Upper lobe of right lung (tissue), 1 donor: ENCODE results near the gene OFD1. TPM values are rescaled to one million over a fixed set of nuclear protein-coding genes. Genes with fewer than 3 reads are reported as not detected.
A peak's percentile ranks its signal among the peaks of the same experiment; 100 is the strongest.

Source experiments
- ATAC-seq: fragments of 200-7000 bp; cut with Tn5 transposase; one replicate; pipeline ENCODE4 v1.9.1; 2020; ENCODE audit warnings: mild to moderate bottlenecking, moderate library complexity
- DNase-seq: peaks from one replicate; pipeline ENCODE4 v3.0.0-alpha.2; 2020
- H3K27ac ChIP-seq: fragments of 200-600 bp; one replicate; pipeline ENCODE4 v1.8.0; 2022
- H3K27me3 ChIP-seq: fragments of 200-600 bp; one replicate; pipeline ENCODE4 v1.8.0; 2022; ENCODE audit warnings: mild to moderate bottlenecking
- H3K36me3 ChIP-seq: fragments of 200-600 bp; one replicate; pipeline ENCODE4 v1.8.0; 2022
- H3K4me1 ChIP-seq: fragments of 200-600 bp; one replicate; pipeline ENCODE4 v1.8.0; 2022
- H3K4me3 ChIP-seq: fragments of 200-600 bp; one replicate; pipeline ENCODE4 v1.8.0; 2022; ENCODE audit warnings: mild to moderate bottlenecking
- H3K9me3 ChIP-seq: fragments of 200-600 bp; one replicate; pipeline ENCODE4 v1.8.0; 2022
- CTCF ChIP-seq: fragments of 200-600 bp; IDR thresholded peaks from one replicate; pipeline ENCODE4 v1.8.0; 2022; ENCODE audit warnings: antibody characterized with exemption
- intact Hi-C: fragments of 100-400 bp; cut with DNase I; formaldehyde crosslinking; loops from one replicate; pipeline ENCODE4 v1.11.0; 2022
- total RNA-seq: library from RNA; stranded (reverse); fragmentation: NEBNext Ultra II Directional; extraction: Animal tissue kit (Norgen Biotek cat#: 25700); gene quantifications from one replicate; pipeline ENCODE4 v1.2.1, GENCODE V29; 2021
- donor health status: DM: no; HTN: yes; CAD: no; lungs with severe emphysema.

OFD1 gene
- total RNA-seq, 1 donor from 2014 or later: 36.5 TPM

- no peak overlapping the region for H3K4me3 ChIP-seq
- H3K4me1 ChIP-seq: no peaks in the 10 kb centered on the region
- DNase-seq: no peak
- intact Hi-C loops: no loop called here
- no peaks in the 10 kb centered on the region for H3K9me3 ChIP-seq
- ATAC-seq: no peak
- peaks cover 17% of the 10 kb centered on the region for H3K36me3 ChIP-seq
- TF ChIP-seq CTCF: no peak
- H3K27me3 ChIP-seq: no peaks in the 10 kb centered on the region
- H3K27ac ChIP-seq: no peak overlapping the region
Measured at GRCh38 chrX:13778916-13779315, 44.4 kb downstream of the OFD1 start.

- Histone ChIP-seq H3K4me1 (no peaks in the 10 kb centered on the region), H3K27me3 (no peaks in the 10 kb centered on the region), H3K9me3 (no peaks in the 10 kb centered on the region), H3K27ac (no peak overlapping the region), H3K36me3 (peaks cover 5% of the 10 kb centered on the region), H3K4me3 (no peak overlapping the region)
- ATAC-seq: no peak
- no peak for TF ChIP-seq CTCF
- intact Hi-C loops: no loop called here
- DNase-seq: no peak
Measured at GRCh38 chrX:13780868-13781427, 46.4 kb downstream of the OFD1 start.

- Histone ChIP-seq H3K4me1 (no peaks in the 10 kb centered on the region), H3K9me3 (no peaks in the 10 kb centered on the region), H3K4me3 (no peak overlapping the region), H3K36me3 (no peaks in the 10 kb centered on the region), H3K27ac (no peak overlapping the region), H3K27me3 (no peaks in the 10 kb centered on the region)
- TF ChIP-seq CTCF: no peak
- DNase-seq: no peak
- intact Hi-C loops: no loop called here
- ATAC-seq: no peak
Measured at GRCh38 chrX:13786048-13786447, 51.5 kb downstream of the OFD1 start.

GRCh38 chrX:13790206-13791131 lies 55.9 kb downstream of the OFD1 start:
- H3K27me3 ChIP-seq: no peaks in the 10 kb centered on the region
- intact Hi-C loops: no loop called here
- TF ChIP-seq CTCF: no peak
- no peaks in the 10 kb centered on the region for H3K36me3 ChIP-seq
- H3K4me3 ChIP-seq: no peak overlapping the region
- peak; percentile 58 for ATAC-seq
- no peaks in the 10 kb centered on the region for H3K9me3 ChIP-seq
- H3K4me1 ChIP-seq: no peaks in the 10 kb centered on the region
- no peak overlapping the region for H3K27ac ChIP-seq
- DNase-seq: no peak

GRCh38 chrX:13791145-13791544 lies 56.6 kb downstream of the OFD1 start:
- no peaks in the 10 kb centered on the region for H3K36me3 ChIP-seq
- intact Hi-C loops: no loop called here
- no peak overlapping the region for H3K4me3 ChIP-seq
- no peak for TF ChIP-seq CTCF
- DNase-seq (no peak), ATAC-seq (no peak)
- H3K27ac ChIP-seq: no peak overlapping the region
- no peaks in the 10 kb centered on the region for H3K9me3 ChIP-seq
- no peaks in the 10 kb centered on the region for H3K4me1 ChIP-seq
- H3K27me3 ChIP-seq: no peaks in the 10 kb centered on the region
